BE2C (cell line): ENCODE data around the gene HAL.
A peak's percentile ranks its signal among the peaks of the same experiment; 100 is the strongest.

Experiments
- DNase-seq: peaks from one replicate; pipeline ENCODE4 v3.0.0-alpha.2; 2020
- H3K27me3 ChIP-seq: fragments of 250-450 bp; sonication (Bioruptor Pico); 2 replicates; pipeline ENCODE4 v1.5.1; 2020; ENCODE audit warnings: mild to moderate bottlenecking
- H3K36me3 ChIP-seq: fragments of 250-450 bp; sonication (Bioruptor Pico); 2 replicates; pipeline ENCODE4 v1.5.1; 2020; ENCODE audit warnings: mild to moderate bottlenecking
- H3K4me1 ChIP-seq: fragments of 250-450 bp; sonication (Bioruptor Pico); 2 replicates; pipeline ENCODE4 v1.5.1; 2020
- H3K4me3 ChIP-seq: 2 replicates; pipeline ENCODE4 v1.5.1; 2011; ENCODE audit warnings: low read depth, low read length
- H3K9me3 ChIP-seq: fragments of 250-450 bp; sonication (Bioruptor Pico); 2 replicates; pipeline ENCODE4 v1.5.1; 2020
- CTCF ChIP-seq: IDR thresholded peaks from 2 replicates; pipeline ENCODE4 v1.5.1; 2012; ENCODE audit warnings: mild to moderate bottlenecking, low read depth, low read length

Gene HAL

GRCh38 chr12:95998611-95999286 is 2.6 kb upstream of the HAL start:
- Histone ChIP-seq H3K36me3 (no peaks in the 10 kb centered on the region; the same call in none of the 2 replicates), H3K4me1 (no peaks in the 10 kb centered on the region), H3K4me3 (no peak overlapping the region), H3K27me3 (no peaks in the 10 kb centered on the region; the same call in 1 of the 2 replicates), H3K9me3 (no peaks in the 10 kb centered on the region)
- TF ChIP-seq CTCF = peak; percentile 85
- DNase-seq = peak; percentile 52

- H3K9me3 ChIP-seq = no peaks in the 10 kb centered on the region
- H3K36me3 ChIP-seq = no peaks in the 10 kb centered on the region; the same call in none of the 2 replicates
- no peak for DNase-seq
- H3K4me1 ChIP-seq = no peaks in the 10 kb centered on the region
- H3K4me3 ChIP-seq = no peak overlapping the region
- TF ChIP-seq CTCF = no peak
- no peaks in the 10 kb centered on the region; the same call in 1 of the 2 replicates for H3K27me3 ChIP-seq
Observed at GRCh38 chr12:95997911-95998510, 1.9 kb upstream of the HAL start.

- TF ChIP-seq CTCF = no peak
- Histone ChIP-seq H3K9me3 (no peaks in the 10 kb centered on the region), H3K4me3 (no peak overlapping the region), H3K4me1 (no peaks in the 10 kb centered on the region), H3K36me3 (no peaks in the 10 kb centered on the region; the same call in 1 of the 2 replicates), H3K27me3 (peaks cover 2% of the 10 kb centered on the region)
- DNase-seq = no peak
Observed at GRCh38 chr12:95997276-95997675, 1.1 kb upstream of the HAL start.

- H3K9me3 ChIP-seq = no peaks in the 10 kb centered on the region
- H3K4me3 ChIP-seq = no peak overlapping the region
- no peak for DNase-seq
- peaks cover 4% of the 10 kb centered on the region for H3K27me3 ChIP-seq
- no peaks in the 10 kb centered on the region for H3K4me1 ChIP-seq
- H3K36me3 ChIP-seq = no peaks in the 10 kb centered on the region
- TF ChIP-seq CTCF = no peak
Observed at GRCh38 chr12:95995238-95996031, 709 bp downstream of the HAL start.

GRCh38 chr12:95994476-95994875 is 1.7 kb downstream of the HAL start:
- TF ChIP-seq CTCF = no peak
- H3K9me3 ChIP-seq = no peaks in the 10 kb centered on the region
- no peaks in the 10 kb centered on the region for H3K36me3 ChIP-seq
- DNase-seq = no peak
- peaks cover 5% of the 10 kb centered on the region for H3K27me3 ChIP-seq
- H3K4me1 ChIP-seq = no peaks in the 10 kb centered on the region
- no peak overlapping the region for H3K4me3 ChIP-seq

GRCh38 chr12:95993907-95994306 is 2.2 kb downstream of the HAL start:
- Histone ChIP-seq H3K9me3 (no peaks in the 10 kb centered on the region), H3K4me1 (no peaks in the 10 kb centered on the region)

More at GRCh38 chr12:95993907-95994306, 2.2 kb downstream of the HAL start:
- no peak for TF ChIP-seq CTCF
- Histone ChIP-seq H3K36me3 (no peaks in the 10 kb centered on the region), H3K27me3 (peaks cover 8% of the 10 kb centered on the region), H3K4me3 (no peak overlapping the region)
- no peak for DNase-seq
